K562 (cell line): ENCODE data around the gene PDZRN3. TPM values are rescaled to one million over a fixed set of nuclear protein-coding genes. Genes with fewer than 3 reads are reported as not detected.

ENCODE experiments used
- ATAC-seq: fragments of 200-7000 bp; cut with Tn5 transposase; 3 replicates; pipeline ENCODE4 v1.9.1; 2020; ENCODE audit warnings: moderate library complexity
- BruUV-seq: library from RNA; stranded (reverse); fragments of 400-500 nt; replicated peaks from 2 replicates; lab custom pipeline; 2021; lab: Mats Ljungman, UMichigan
- CTCF ChIA-PET: fragments of 300-600 bp; formaldehyde crosslinking; extraction: SDS; loops from one replicate; lab custom pipeline; 2021; ENCODE audit warnings: low intra/inter-chr PET ratio; lab: Yijun Ruan, JAX
- POLR2A ChIA-PET: fragments of 300-600, 350-650 bp; sonication (Branson Sonifier 250); formaldehyde crosslinking; extraction: SDS; loops from one replicate; lab custom pipeline; 2021; ENCODE audit warnings: antibody characterized with exemption, inconsistent platforms; lab: Yijun Ruan, JAX
- DNase-seq, 4 experiments: peaks; one replicate each; pipeline versions ENCODE4 v3.0.0 to v3.0.0-alpha.2; 2011 to 2018; ENCODE audit warnings: low spot score in 3 of 4, mixed read lengths in 3 of 4; ENCODE audit errors: extremely low read depth in 1 of 4
- FAIRE-seq: peaks from 2 replicates; lab custom pipeline; 2011; peaks lifted over from hg19 to GRCh38; lab: Jason Lieb, UNC
- H2AFZ ChIP-seq: 2 replicates; pipeline ENCODE4 v1.6.0; 2011; ENCODE audit warnings: low read depth, low read length, control low read depth, inconsistent platforms
- H3K27ac ChIP-seq: fragments of 200-600 bp; 3 replicates; pipeline ENCODE4 v1.8.0; 2011; ENCODE audit warnings: low read depth, mild to moderate bottlenecking, control low read depth, inconsistent platforms, low read length, moderate library complexity, mixed read lengths; ENCODE audit errors: extremely low read depth
- H3K27me3 ChIP-seq, 2 experiments: fragments of 300-600 bp in 1 of 2; 2 replicates in 1 of 2; 3 replicates in 1 of 2; pipeline versions ENCODE4 v1.6.0 to v1.8.0; 2011; ENCODE audit warnings: inconsistent platforms in 2 of 2, low read length in 2 of 2, mild to moderate bottlenecking in 1 of 2, mixed read lengths in 1 of 2, moderate library complexity in 1 of 2; ENCODE audit not compliant: control insufficient read depth in 2 of 2, insufficient read depth in 2 of 2
- H3K36me3 ChIP-seq: fragments of 300-600 bp; 3 replicates; pipeline ENCODE4 v1.8.0; 2011; ENCODE audit warnings: mild to moderate bottlenecking, low read length, inconsistent platforms; ENCODE audit not compliant: control insufficient read depth, insufficient read depth
- H3K4me1 ChIP-seq, 2 experiments: fragments of 200-600 bp in 1 of 2; replicated peaks in 1 of 2; 2 replicates in 1 of 2; 3 replicates in 1 of 2; pipeline versions ENCODE4 v1.5.1 to v1.8.0; 2011; ENCODE audit warnings: inconsistent platforms in 2 of 2, low read length in 2 of 2, mild to moderate bottlenecking in 1 of 2, mixed read lengths in 1 of 2, moderate library complexity in 1 of 2; ENCODE audit not compliant: control insufficient read depth in 2 of 2, insufficient read depth in 2 of 2
- H3K4me2 ChIP-seq: 2 replicates; pipeline ENCODE4 v1.6.1; 2011; ENCODE audit warnings: low read length, control low read depth, inconsistent platforms, mixed read lengths; ENCODE audit not compliant: insufficient read depth
- H3K4me3 ChIP-seq: fragments of 200-600 bp; sonication (generic), shearing (Covaris generic); 2 replicates; pipeline ENCODE4 v1.5.1; 2016; ENCODE audit warnings: control low read depth, inconsistent platforms
- H3K79me2 ChIP-seq: fragments of 200-600 bp; 3 replicates; pipeline ENCODE4 v1.8.0; 2011; ENCODE audit warnings: low read length, inconsistent platforms; ENCODE audit not compliant: control insufficient read depth, insufficient read depth
- H3K9ac ChIP-seq, 2 experiments: 2 replicates each; pipeline versions ENCODE4 v1.6.0 to v1.6.1; 2011; ENCODE audit warnings: low read depth in 2 of 2, low read length in 2 of 2, control low read depth in 1 of 2, inconsistent platforms in 1 of 2, mild to moderate bottlenecking in 1 of 2, mixed read lengths in 1 of 2; ENCODE audit not compliant: insufficient read depth in 1 of 2
- H3K9me1 ChIP-seq: one replicate; pipeline ENCODE4 v1.6.0; 2011; ENCODE audit warnings: inconsistent platforms, mild to moderate bottlenecking, low read length, moderate library complexity; ENCODE audit not compliant: control insufficient read depth, insufficient read depth
- H3K9me3 ChIP-seq: replicated peaks from 2 replicates; pipeline ENCODE4 v1.5.1; 2011; ENCODE audit warnings: low read depth, low read length, inconsistent platforms; ENCODE audit not compliant: control insufficient read depth, insufficient read depth
- H4K20me1 ChIP-seq: replicated peaks from 2 replicates; pipeline ENCODE4 v1.6.1; 2011; ENCODE audit warnings: low read length, inconsistent platforms, mixed read lengths; ENCODE audit not compliant: control insufficient read depth, insufficient read depth
- DIDO1 ChIP-seq: fragments of 450-650 bp; IDR thresholded peaks from 2 replicates; pipeline ENCODE4 v1.6.1; 2016; ENCODE audit warnings: low read depth, missing biosample characterization, missing genetic modification characterization
- FOXP4 ChIP-seq: sonication (generic); formaldehyde crosslinking; IDR thresholded peaks from 2 replicates; pipeline ENCODE4 v1.8.0; 2022; ENCODE audit warnings: mild to moderate bottlenecking, missing genetic modification reagents, borderline replicate concordance
- MTF1 ChIP-seq: fragments of 250-450 bp; sonication (Bioruptor Pico); IDR thresholded peaks from 2 replicates; pipeline ENCODE4 v1.9.0; 2021; ENCODE audit warnings: moderate library complexity, mild to moderate bottlenecking, inconsistent platforms, borderline replicate concordance
- PTTG1 ChIP-seq: fragments of 450-650 bp; IDR thresholded peaks from 2 replicates; pipeline ENCODE4 v1.6.1; 2016; ENCODE audit warnings: low read depth, mild to moderate bottlenecking, missing genetic modification characterization, missing compliant biosample characterization
- RBM15 ChIP-seq: fragments of 200-400 bp; formaldehyde crosslinking; IDR thresholded peaks from 2 replicates; pipeline ENCODE4 v1.6.1; 2018; ENCODE audit warnings: mild to moderate bottlenecking, low read length, moderate library complexity; ENCODE audit not compliant: insufficient read depth
- ZNF395 ChIP-seq: fragments of 200-800 bp; sonication (Bioruptor generic); IDR thresholded peaks from 2 replicates; pipeline ENCODE4 v1.6.1; 2017; ENCODE audit warnings: missing genetic modification characterization, missing compliant biosample characterization
- ZNF408 ChIP-seq: fragments of 250-450 bp; sonication (Bioruptor Pico); IDR thresholded peaks from 2 replicates; pipeline ENCODE4 v1.4.0; 2020; ENCODE audit warnings: low read depth, mild to moderate bottlenecking, moderate library complexity
- ZNF512 ChIP-seq: IDR thresholded peaks from 2 replicates; pipeline ENCODE4 v1.6.1; 2016; ENCODE audit warnings: missing genetic modification characterization, missing compliant biosample characterization
- WGBS: fragments of 100-300 bp; shearing (Covaris generic); methylation state at CpG from one replicate; pipeline ENCODE4 v1.1.6; 2016; ENCODE audit warnings: low coverage, mixed read lengths; ENCODE audit not compliant: insufficient coverage; ENCODE audit errors: missing lambda C conversion rate; 5-methylcytosine and 5-hydroxymethylcytosine counted together
- in situ Hi-C: fragments of 300-500 bp; cut with MboI; formaldehyde crosslinking; loops from 4 replicates; pipeline ENCODE4 v1.15.0; 2018; ENCODE audit warnings: inconsistent platforms, mixed read lengths
- intact Hi-C: fragments of 100-400 bp; cut with micrococcal nuclease; formaldehyde crosslinking; loops from 2 replicates; pipeline ENCODE4 v1.14.2; 2022
- polyA plus RNA-seq, 8 experiments: library from polyadenylated mRNA; depleted of rRNA in 4 of 8; stranded (reverse) in 5 of 8; unstranded in 3 of 8; fragments of >200 nt; fragmentation: Nextera tagmentation in 2 of 8; fragmentation: Illumina TruSeq in 1 of 8; extraction: Ambion mirVana in 2 of 8; extraction: Trizol in 1 of 8; gene quantifications; 2 replicates each; pipeline versions ENCODE4 v1.2.1 to v1.2.3, GENCODE V29; 2011 to 2014; ENCODE audit warnings: inconsistent platforms in 1 of 8, missing spikeins in 1 of 8
- total RNA-seq, 7 experiments: library from RNA; depleted of rRNA in 6 of 7; stranded (reverse); fragments of >200 nt in 6 of 7; fragmentation: Illumina TruSeq in 2 of 7; extraction: Trizol in 2 of 7; gene quantifications; 2 replicates each; pipeline versions ENCODE4 v1.2.1 to v1.2.3, GENCODE V29; 2011 to 2021; ENCODE audit warnings: low replicate concordance in 1 of 7

The PDZRN3 gene
- total and polyA plus RNA-seq, 9 of the 15 experiments (the other 6 are each of a cell fraction or from before 2014, with no cell fraction given): 0.16 TPM; not detected in 8

- no peak overlapping the region for H3K27ac ChIP-seq
- no peak overlapping the region for H2AFZ ChIP-seq
- no peak for DNase-seq
- H3K4me3 ChIP-seq: no peak overlapping the region
- H3K4me1 ChIP-seq: no peaks in the 10 kb centered on the region
- H3K4me2 ChIP-seq: no peak overlapping the region
- intact Hi-C loops: no loop called here
- H3K9me1 ChIP-seq: no peaks in the 10 kb centered on the region
- H3K9me3 ChIP-seq: no peaks in the 10 kb centered on the region
- H3K36me3 ChIP-seq: no peaks in the 10 kb centered on the region
- POLR2A ChIA-PET: no interaction called here
- no peak overlapping the region for H3K9ac ChIP-seq
- CTCF ChIA-PET: no interaction called here
- H3K27me3 ChIP-seq: peaks cover 0 to 9% of the 10 kb centered on the region in 2 experiments; a peak in 2 of 5 replicates
- 0% methylated on average over 10 of the region's 10 CpGs for WGBS
- in situ Hi-C loops: no loop called here
- no peak for FAIRE-seq
- BruUV-seq: no TSS peak
- no peak for ATAC-seq
- H3K79me2 ChIP-seq: no peaks in the 10 kb centered on the region
- TF ChIP-seq FOXP4: no peak
- no peak for TF ChIP-seq MTF1 (CRISPR knock-in tag)
- no peak for TF ChIP-seq ZNF512 (tag)
- no peak for TF ChIP-seq DIDO1 (tag)
- TF ChIP-seq ZNF408 (CRISPR knock-in tag): no peak
- TF ChIP-seq ZNF395 (CRISPR knock-in tag): no peak
- no peak for TF ChIP-seq RBM15
- no peak for TF ChIP-seq PTTG1 (tag)
- H4K20me1 ChIP-seq: no peaks in the 10 kb centered on the region
Observed at GRCh38 chr3:73389117-73389813, 235.5 kb downstream of the PDZRN3 start.
